SK-MEL-5 (cell line): ENCODE data around the gene TBCK. TPM values are rescaled to one million over a fixed set of nuclear protein-coding genes. Genes with fewer than 3 reads are reported as not detected.
"Not testable (repeated sequence)": the region's sequence is repeated elsewhere in the genome, so short reads cannot be mapped to it uniquely, and the experiment has no call there.

Experiments used
- DNase-seq: peaks from one replicate; pipeline ENCODE4 v3.0.0-alpha.2; 2016; ENCODE audit warnings: low read depth, low spot score
- in situ Hi-C: cut with HindIII; loops from 2 replicates; pipeline ENCODE4 v1.10.0; 2016; ENCODE audit warnings: low sequenced_read_pairs, high pct_unique_total_duplicates, low pct_unique_long_range_greater_than_20kb
- total RNA-seq: library from RNA; depleted of rRNA; stranded (reverse); fragments of >200 nt; shearing (Covaris generic); gene quantifications from 2 replicates; pipeline ENCODE4 v1.2.3, GENCODE V29; 2014

Gene TBCK
- total RNA-seq, 1 experiment from 2014 or later = 22.1 TPM

DNA sequence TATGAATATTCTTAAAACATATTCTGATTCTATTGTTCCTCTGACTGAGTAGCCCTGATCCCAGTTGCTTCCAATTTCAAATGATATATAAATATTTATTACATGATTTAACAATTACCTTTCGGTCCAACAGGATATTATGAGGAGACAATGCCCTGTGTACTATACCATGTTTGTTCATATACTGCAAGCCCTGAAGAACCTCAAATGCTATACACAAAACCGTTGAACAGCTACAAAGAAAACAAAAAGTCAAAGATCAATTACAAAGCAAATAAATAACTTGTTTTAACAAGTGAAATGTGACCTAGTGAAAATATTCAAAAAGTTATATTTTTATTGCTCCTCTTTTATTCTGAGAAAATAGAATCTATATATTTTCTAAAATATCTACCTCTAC is 54.0 kb downstream of the TBCK start:
- DNase-seq = no peak
- in situ Hi-C loops = no loop called here

DNA sequence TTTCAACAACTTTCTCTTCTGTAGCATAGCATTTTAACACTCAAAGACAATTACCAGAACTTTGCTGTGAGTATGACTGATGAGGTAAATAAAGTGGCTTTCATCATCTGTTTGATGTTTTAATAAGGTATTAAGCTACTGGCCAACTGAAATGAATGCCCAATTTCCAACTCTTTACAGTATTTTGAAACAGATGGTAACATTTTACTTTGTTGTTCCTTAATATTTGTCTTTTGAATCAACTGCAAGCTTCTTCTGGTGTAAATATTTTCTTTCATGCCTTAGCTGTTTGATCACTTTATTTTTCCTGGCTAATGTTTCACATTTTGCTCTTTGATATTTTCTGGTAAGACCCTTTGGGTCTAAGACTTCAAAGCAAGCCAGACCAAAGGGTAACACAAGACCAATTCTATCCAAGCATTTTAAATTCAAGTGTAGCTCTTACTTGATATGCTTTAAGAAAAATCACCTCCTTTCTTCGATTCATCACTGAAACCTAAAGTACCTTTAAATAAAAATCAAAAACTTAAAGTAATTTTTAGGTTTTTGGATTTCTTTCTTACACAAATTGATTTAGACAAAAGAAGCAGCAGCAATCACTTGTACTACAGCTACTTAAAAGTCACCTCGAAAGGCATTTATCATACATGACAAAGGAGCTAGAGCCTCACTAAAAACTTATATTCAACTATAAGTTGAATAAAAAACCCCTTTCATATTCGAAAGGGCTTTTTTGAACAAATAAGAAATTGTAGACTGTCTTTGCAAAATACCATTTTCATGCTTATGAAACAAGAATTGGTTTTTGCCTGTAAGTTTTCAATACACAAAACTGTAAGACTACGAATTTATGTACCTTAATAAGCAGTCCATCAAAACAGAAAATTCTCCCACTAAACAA is 57.6 kb downstream of the TBCK start:
- no peak for DNase-seq
- in situ Hi-C loops = no loop called here

DNA sequence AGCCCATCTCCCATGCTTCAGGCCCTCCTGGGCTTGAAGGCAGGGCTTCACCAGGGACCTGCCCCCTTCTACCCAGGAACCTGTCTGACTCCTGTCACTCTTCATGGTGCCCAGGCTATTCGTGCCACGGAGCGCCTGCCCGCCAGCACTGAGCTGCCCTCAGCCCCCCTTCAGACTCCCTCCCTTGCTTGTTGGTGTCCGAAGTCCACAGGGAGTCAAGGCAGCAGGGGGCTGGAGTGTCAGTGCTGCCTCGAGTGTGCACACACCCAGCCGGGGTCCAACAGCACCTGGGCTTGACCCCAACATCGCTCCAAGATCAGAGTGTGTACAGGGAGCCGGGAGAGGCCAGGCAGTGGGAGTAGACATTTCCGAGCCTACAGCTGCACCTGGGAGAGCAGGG is 59.8 kb downstream of the TBCK start:
- in situ Hi-C loops = no loop called here
- no peak for DNase-seq

DNA sequence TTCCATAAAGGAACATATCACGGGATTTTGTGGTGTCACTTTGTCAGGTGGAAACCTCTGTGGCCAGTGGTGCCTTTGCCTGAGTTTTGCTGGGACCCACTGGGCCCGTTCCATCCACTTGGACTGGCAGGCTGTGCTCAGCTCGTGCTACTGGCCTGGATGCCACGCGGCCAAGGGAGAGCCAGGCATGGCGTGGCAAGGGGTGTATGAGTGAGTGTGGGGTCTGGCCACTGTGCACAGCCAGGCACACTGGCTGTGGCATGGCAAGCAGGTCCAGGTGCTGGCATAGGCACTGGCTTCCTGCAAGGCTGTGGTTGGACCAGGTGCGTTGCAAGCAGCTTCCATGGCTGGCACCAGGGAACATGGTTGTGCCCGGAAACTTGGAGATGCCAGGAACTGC is 60.8 kb downstream of the TBCK start:
- in situ Hi-C loops = no loop called here
- DNase-seq = no peak

DNA sequence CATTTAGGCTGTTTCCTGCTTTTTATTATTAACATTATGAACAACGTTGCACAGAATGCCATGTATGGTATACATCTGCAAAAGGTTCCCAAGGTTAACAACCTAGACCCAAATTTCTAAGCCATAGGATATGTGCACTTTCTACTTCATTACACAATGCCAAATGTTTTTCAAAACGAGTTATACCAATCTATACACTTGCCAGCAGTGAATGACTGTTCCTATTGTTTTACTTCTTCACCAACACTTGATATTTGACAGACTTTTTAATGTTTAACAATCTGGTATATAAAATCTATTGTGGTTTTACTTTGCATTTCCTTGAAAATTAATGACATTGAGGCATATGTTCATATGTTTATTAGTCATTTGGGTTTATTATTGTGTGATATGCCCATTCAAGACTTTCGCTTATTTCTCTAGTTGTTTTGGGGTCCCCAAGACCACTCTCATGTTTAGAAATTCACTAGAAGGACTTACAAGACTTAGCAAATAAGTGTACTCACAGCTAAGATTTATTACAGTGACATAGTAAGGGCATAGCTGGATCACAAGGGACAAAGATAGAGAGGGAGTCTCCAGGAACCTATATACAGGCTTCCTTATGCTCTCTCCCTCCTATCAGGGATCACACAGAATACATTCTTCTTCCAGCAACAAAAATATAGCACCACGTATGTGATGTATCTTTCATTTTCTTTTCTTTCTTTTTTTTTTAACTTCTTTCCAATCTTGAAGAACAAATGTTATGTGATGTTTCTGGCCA is 62.5 kb downstream of the TBCK start:
- in situ Hi-C loops = no loop called here
- no peak for DNase-seq

GRCh38 chr4:106247600-106247999 is 68.4 kb downstream of the TBCK start:
- in situ Hi-C loops = no loop called here
- DNase-seq = no peak

- no peak for DNase-seq
- in situ Hi-C loops = no loop called here
These were observed 69.6 kb downstream of the TBCK start for GRCh38 chr4:106246441-106246840.

DNA sequence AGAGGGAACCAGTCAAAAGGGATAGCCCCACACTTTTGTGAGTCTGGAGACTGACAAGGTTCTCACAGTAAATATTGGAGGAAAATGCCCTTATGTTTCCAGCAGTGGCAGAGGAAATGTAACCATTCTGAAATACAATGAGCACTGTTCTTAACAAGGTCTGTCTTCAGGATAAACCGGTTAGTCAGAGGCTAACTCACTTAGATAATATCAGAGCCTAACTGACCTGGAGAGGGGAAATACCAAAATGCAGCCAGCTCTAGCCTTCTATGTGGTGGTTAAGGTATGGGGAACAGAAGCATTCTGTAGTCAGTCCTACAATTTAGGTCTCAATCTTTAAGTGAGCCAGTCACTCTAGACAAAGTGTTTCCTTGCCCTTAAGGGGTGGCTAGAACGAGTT is 70.8 kb downstream of the TBCK start:
- DNase-seq = no peak
- in situ Hi-C loops = no loop called here

DNA sequence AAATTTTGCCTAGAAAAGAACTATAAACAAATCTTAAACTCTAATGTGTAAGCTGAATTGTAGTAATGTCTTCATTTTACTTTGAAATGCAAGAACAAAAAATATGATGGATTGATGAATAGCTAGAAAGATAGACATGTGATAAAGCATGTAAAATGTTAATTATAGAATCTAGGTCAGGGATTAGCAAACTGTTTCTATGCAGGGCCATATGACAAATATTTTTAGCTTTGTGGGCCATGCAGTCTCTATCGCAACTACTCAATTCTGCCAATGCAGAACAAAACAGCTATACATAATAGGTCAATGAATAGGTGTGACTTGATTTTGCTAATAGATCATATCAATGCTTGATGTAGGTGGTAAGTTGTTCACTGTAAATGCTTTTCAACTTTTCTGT is 75.3 kb downstream of the TBCK start:
- DNase-seq = no peak
- in situ Hi-C loops = no loop called here

DNA sequence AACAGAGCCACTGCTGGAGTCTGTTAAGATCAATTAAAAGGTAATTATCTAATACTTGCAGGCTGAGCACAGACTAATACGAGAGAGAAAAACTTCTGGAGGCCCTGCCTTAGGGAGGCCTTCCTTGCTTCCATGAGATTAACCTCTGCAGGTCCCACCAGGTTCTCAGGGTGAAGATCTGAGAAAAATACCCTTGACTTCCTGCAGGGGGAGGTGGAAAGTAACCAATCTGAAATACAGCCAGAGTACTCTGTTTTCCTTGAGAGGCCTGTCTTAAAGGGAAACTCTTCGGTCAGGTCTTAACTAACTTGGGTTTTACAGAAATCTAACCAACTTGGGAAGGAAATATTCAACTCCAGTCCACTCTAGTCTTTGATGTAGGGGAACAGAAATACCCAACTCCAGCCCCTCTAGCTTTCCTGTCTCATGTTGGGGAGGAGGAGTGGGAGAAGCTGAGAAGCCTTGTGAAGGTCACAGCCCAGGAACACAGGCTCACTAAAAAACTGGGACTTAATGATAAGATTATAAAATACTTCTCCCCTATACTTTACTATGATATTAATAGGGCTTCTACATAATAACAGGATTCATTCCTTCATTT is 77.1 kb downstream of the TBCK start:
- DNase-seq = peak; percentile 44
- in situ Hi-C loops = no loop called here

DNA sequence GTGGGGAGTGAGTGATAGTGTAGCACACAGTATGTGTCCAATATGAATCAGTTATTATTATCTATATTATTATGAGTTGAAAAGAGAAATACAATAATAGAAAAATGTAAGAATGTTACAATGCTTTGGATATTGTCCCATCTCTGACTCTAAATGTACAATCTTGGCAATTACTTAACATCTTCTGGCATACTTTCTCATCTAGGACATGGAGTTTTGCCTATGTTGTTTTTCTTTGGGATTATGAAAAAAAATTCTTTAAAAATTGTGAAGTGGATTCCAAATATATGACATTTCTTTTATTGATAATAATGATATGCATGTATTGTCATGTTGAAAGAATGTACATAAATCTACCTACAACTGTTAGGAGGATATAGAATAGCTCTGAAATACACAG is 84.1 kb downstream of the TBCK start:
- in situ Hi-C loops = no loop called here
- DNase-seq = no peak

DNA sequence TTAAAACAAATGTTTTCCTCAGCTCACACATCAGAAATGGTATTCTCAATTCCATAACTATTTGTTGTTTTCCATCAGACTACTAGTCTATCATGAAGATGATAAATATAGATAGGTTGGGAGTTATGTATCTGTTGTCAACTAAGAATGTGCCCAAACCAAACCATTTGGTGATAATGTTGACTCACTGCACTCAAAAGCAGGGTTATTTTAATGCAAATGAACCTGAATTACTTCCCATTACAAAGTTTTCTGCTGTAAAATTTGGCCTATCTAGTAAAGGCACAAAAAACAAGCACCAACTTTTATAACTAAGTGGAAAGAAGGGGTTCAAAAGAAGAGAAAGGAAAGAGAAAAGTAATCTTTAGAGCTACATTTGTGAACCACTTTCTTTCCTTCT is 93.5 kb downstream of the TBCK start:
- no peak for DNase-seq
- in situ Hi-C loops = no loop called here

DNA sequence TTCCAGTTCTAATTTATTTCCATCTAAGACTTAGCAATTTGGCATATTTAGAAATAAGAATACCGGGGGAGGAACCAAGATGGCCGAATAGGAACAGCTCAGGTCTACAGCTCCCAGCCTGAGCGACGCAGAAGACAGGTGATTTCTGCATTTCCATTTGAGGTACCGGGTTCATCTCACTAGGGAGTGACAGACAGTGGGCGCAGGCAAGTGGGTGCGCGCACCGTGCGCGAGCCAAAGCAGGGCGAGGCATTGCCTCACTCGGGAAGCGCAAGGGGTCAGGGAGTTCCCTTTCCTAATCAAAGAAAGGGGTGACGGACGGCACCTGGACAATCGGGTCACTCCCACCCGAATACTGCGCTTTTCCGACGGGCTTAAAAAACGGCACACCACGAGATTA is 102.7 kb downstream of the TBCK start:
- DNase-seq, in situ Hi-C loops: not testable (repeated sequence)

DNA sequence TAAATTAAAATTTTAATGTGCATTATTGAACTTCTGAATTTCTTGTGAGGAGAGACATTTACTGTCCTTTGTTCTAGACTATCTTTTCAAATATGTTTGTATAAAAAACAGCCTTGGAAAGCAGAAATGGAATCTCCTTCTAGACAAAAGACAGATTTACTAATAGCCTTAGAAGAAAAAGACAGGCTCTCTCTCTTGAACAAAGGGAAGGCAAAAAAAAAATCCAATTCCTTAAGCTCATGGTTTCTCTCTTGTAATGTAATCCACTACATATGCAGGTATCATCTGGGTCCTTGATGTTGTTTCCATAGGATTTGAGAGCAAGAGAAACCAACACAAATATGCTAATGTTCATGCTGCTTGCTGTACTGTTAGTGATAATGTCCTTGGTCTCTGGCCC is 106.0 kb downstream of the TBCK start:
- DNase-seq = no peak
- in situ Hi-C loops = no loop called here

GRCh38 chr4:106208481-106209460 is 107.2 kb downstream of the TBCK start:
- no peak for DNase-seq
- in situ Hi-C loops = no loop called here

DNA sequence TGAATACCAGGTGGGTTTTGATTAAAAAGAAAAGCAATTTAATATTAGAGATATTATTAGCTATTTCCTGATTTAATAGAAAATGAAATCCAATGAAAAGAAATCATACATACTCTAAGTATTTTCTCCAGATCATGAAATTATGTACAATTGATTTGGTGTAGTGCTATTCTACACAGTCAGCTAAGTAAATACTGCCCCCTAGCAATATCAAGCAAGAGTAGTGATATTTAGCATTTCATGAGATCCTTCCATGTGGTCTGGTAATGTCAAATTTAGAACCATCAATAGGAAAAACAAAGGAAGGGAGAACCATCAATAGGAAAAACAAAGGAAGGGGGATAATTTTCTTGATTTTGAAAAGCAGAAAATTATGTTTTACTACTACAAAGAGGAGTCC is 114.6 kb downstream of the TBCK start:
- DNase-seq = peak; percentile 38
- in situ Hi-C loops = no loop called here

DNA sequence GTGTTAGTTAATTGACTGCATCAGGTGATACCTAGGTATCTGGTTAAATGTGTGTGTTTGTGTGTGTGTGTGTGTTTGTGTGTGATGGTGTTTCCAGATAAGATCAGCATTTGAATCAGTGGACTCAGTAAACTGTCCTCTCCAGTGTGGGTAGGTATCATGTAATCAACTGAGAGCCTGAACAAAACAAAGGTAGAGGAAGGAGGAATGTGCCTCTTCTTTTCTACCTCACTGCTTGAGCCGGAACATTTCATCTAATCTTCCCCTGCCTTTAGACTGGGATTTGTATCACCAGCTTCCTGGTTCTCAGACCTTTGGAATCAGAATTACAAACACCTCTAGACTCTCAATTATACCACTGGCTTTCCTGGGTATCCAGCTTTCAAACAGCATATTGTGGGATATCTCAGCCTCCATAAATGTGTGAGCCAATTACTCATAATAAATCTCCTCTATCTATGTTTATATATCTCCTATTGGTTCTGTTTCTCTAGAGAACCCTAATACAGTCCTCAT is 120.5 kb downstream of the TBCK start:
- in situ Hi-C loops = no loop called here
- no peak for DNase-seq
